SK-N-SH (cell line): ENCODE results near the gene CLEC1B. TPM values are rescaled to one million over a fixed set of nuclear protein-coding genes. Genes with fewer than 3 reads are reported as not detected.

Experiments
- CTCF ChIA-PET: fragments of 300-600, 350-600 bp; formaldehyde crosslinking; extraction: SDS; loops from one replicate; lab custom pipeline; 2021; lab: Yijun Ruan, JAX
- POLR2A ChIA-PET: fragments of 350-600 bp; sonication (Branson Sonifier 250); formaldehyde crosslinking; extraction: SDS; loops from one replicate; lab custom pipeline; 2020; ENCODE audit warnings: antibody characterized with exemption, inconsistent platforms; lab: Yijun Ruan, JAX
- DNase-seq: peaks from one replicate; pipeline ENCODE4 v3.0.0; 2012
- H2AFZ ChIP-seq: fragments of 200-600 bp; sonication (generic); 2 replicates; pipeline ENCODE4 v1.8.1; 2016; ENCODE audit warnings: antibody characterized with exemption, mild to moderate bottlenecking, low read depth
- H3F3A ChIP-seq: fragments of 200-600 bp; sonication (generic); replicated peaks from 2 replicates; pipeline ENCODE3; 2016; ENCODE audit warnings: antibody characterized with exemption, mild to moderate bottlenecking; ENCODE audit not compliant: insufficient read depth
- H3K27ac ChIP-seq, 2 experiments: fragments of 200-500 bp in 1 of 2; fragments of 200-600 bp in 1 of 2; sonication (Bioruptor generic) in 1 of 2; sonication (generic), shearing (Covaris generic) in 1 of 2; 2 replicates each; pipeline versions ENCODE4 v1.5.1 to v1.6.1; 2014 to 2016; ENCODE audit warnings: low read depth in 2 of 2, inconsistent platforms in 1 of 2, low read length in 1 of 2, mild to moderate bottlenecking in 1 of 2, mixed read lengths in 1 of 2
- H3K27me3 ChIP-seq: fragments of 200-600 bp; sonication (generic), shearing (Covaris generic); 2 replicates; pipeline ENCODE4 v1.6.1; 2016; ENCODE audit warnings: mixed run types; ENCODE audit not compliant: insufficient read depth
- H3K36me3 ChIP-seq, 2 experiments: fragments of 200-500 bp in 1 of 2; fragments of 200-600 bp in 1 of 2; sonication (Bioruptor generic) in 1 of 2; sonication (generic) in 1 of 2; replicated peaks in 1 of 2; 2 replicates each; pipeline versions ENCODE3 to v1.5.1; 2014 to 2016; ENCODE audit warnings: low read length in 1 of 2, mild to moderate bottlenecking in 1 of 2; ENCODE audit not compliant: insufficient read depth in 2 of 2, control insufficient read depth in 1 of 2
- H3K4me1 ChIP-seq, 2 experiments: fragments of 200-500 bp in 1 of 2; fragments of 200-600 bp in 1 of 2; sonication (Bioruptor generic) in 1 of 2; sonication (generic), shearing (Covaris generic) in 1 of 2; 2 replicates each; pipeline versions ENCODE4 v1.5.1 to v1.6.1; 2014 to 2016; ENCODE audit warnings: low read depth in 1 of 2, low read length in 1 of 2, mixed run types in 1 of 2; ENCODE audit not compliant: insufficient read depth in 2 of 2, control insufficient read depth in 1 of 2
- H3K4me2 ChIP-seq: fragments of 200-600 bp; sonication (generic), shearing (Covaris generic); 2 replicates; pipeline ENCODE4 v1.6.1; 2017; ENCODE audit warnings: mixed run types
- H3K4me3 ChIP-seq, 2 experiments: fragments of 200-500 bp in 1 of 2; fragments of 200-600 bp in 1 of 2; sonication (Bioruptor generic) in 1 of 2; sonication (generic), shearing (Covaris generic) in 1 of 2; 2 replicates each; pipeline versions ENCODE4 v1.5.1 to v1.8.1; 2014 to 2016; ENCODE audit warnings: low read depth in 2 of 2, inconsistent platforms in 1 of 2, low read length in 1 of 2, mild to moderate bottlenecking in 1 of 2, mixed read lengths in 1 of 2, moderate library complexity in 1 of 2
- H3K79me2 ChIP-seq: fragments of 200-600 bp; sonication (generic); 2 replicates; pipeline ENCODE4 v1.8.1; 2017; ENCODE audit warnings: mild to moderate bottlenecking; ENCODE audit not compliant: insufficient read depth
- H3K9ac ChIP-seq: fragments of 200-600 bp; sonication (generic); 2 replicates; pipeline ENCODE4 v1.6.1; 2017; ENCODE audit warnings: mixed run types
- H3K9me2 ChIP-seq: fragments of 200-600 bp; sonication (generic); 2 replicates; pipeline ENCODE4 v1.6.1; 2017; ENCODE audit warnings: mixed run types
- H3K9me3 ChIP-seq: fragments of 200-600 bp; sonication (generic); 2 replicates; pipeline ENCODE4 v1.6.1; 2017; ENCODE audit warnings: mixed run types, mild to moderate bottlenecking, moderate library complexity
- H4K20me1 ChIP-seq: fragments of 200-600 bp; sonication (generic); 2 replicates; pipeline ENCODE4 v1.6.1; 2017; ENCODE audit warnings: mild to moderate bottlenecking, mixed run types; ENCODE audit not compliant: insufficient read depth
- ELF1 ChIP-seq: IDR thresholded peaks from 2 replicates; pipeline ENCODE4 v1.4.0; 2012
- FOSL2 ChIP-seq: IDR thresholded peaks from 2 replicates; pipeline ENCODE4 v1.4.0; 2012; ENCODE audit warnings: low read depth, mild to moderate bottlenecking, moderate library complexity, borderline replicate concordance
- FOXJ3 ChIP-seq: sonication (generic); formaldehyde crosslinking; IDR thresholded peaks from 2 replicates; pipeline ENCODE4 v1.5.1; 2020; ENCODE audit warnings: mild to moderate bottlenecking, missing genetic modification reagents
- FOXM1 ChIP-seq: IDR thresholded peaks from 2 replicates; pipeline ENCODE4 v1.4.0; 2012; ENCODE audit warnings: low read depth, mild to moderate bottlenecking
- JUND ChIP-seq: IDR thresholded peaks from 2 replicates; pipeline ENCODE4 v1.4.0; 2012
- PBX3 ChIP-seq: IDR thresholded peaks from 2 replicates; pipeline ENCODE4; 2012
- RAD21 ChIP-seq: IDR thresholded peaks from 2 replicates; pipeline ENCODE4 v1.6.1; 2012; ENCODE audit warnings: mild to moderate bottlenecking, low read length
- RFX5 ChIP-seq: IDR thresholded peaks from 2 replicates; pipeline ENCODE4 v1.6.1; 2012; ENCODE audit warnings: mild to moderate bottlenecking, improper control_type of control experiment, low read length
- RXRA ChIP-seq: IDR thresholded peaks from 2 replicates; pipeline ENCODE4 v1.4.0; 2012; ENCODE audit warnings: low read depth, mild to moderate bottlenecking, borderline replicate concordance
- SIN3A ChIP-seq: IDR thresholded peaks from 2 replicates; pipeline ENCODE4 v1.6.1; 2012; ENCODE audit warnings: low read depth, mild to moderate bottlenecking, low read length, moderate library complexity, borderline replicate concordance
- TAF1 ChIP-seq: IDR thresholded peaks from 2 replicates; pipeline ENCODE4 v1.6.1; 2012; ENCODE audit warnings: low read depth, mild to moderate bottlenecking, low read length, moderate library complexity, borderline replicate concordance
- TEAD4 ChIP-seq: IDR thresholded peaks from 2 replicates; pipeline ENCODE4 v1.4.0; 2012; ENCODE audit warnings: mild to moderate bottlenecking, borderline replicate concordance; ENCODE audit not compliant: insufficient read depth
- WGBS: methylation state at CpG from one replicate; pipeline ENCODE4 v1.1.6; 2017; ENCODE audit warnings: low lambda C conversion rate; 5-methylcytosine and 5-hydroxymethylcytosine counted together
- polyA plus RNA-seq, 3 experiments: library from polyadenylated mRNA; depleted of rRNA; stranded (reverse); fragments of >200 nt; gene quantifications; 2 replicates each; pipeline ENCODE4 v1.2.3, GENCODE V29; 2012

CLEC1B gene
- polyA plus RNA-seq, 1 of the 3 experiments (the other 2 are of a cell fraction), result not detected

DNA sequence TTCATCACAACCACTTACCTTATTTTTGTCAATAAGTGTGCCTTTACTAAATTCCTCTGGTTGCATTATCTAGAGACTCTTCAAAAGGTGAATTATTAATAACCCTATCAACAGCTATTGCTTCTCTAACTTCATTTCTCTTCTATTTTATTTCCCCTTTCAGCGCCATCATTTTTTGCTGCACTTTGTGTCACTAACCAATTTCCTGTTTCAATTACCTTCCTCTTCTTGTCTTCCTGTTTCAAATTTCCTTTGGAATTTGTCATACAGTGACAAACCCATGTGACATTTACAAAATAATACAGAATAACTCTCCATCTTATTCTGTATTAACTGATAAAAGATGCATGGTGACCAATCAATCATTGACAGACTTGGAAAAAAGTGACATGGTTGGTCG, 54.5 kb downstream of the CLEC1B start:
- no peaks in the 10 kb centered on the region for H3K9me3 ChIP-seq
- H3K79me2 ChIP-seq, result no peaks in the 10 kb centered on the region
- H3K9ac ChIP-seq, result no peak overlapping the region
- H4K20me1 ChIP-seq, result no peaks in the 10 kb centered on the region
- H3K36me3 ChIP-seq, result no peaks in the 10 kb centered on the region
- H3K27ac ChIP-seq, result no peak overlapping the region
- CTCF ChIA-PET, result no interaction called here
- H3K4me3 ChIP-seq, result no peak overlapping the region
- H3K4me1 ChIP-seq, result no peaks in the 10 kb centered on the region
- POLR2A ChIA-PET, result no interaction called here
- no peaks in the 10 kb centered on the region for H3F3A ChIP-seq
- H3K9me2 ChIP-seq, result no peaks in the 10 kb centered on the region
- H3K27me3 ChIP-seq, result peaks cover 9% of the 10 kb centered on the region; the same call in 1 of the 2 replicates
- WGBS, result 3% methylated on average over 2 of the region's 2 CpGs
- H2AFZ ChIP-seq, result no peak overlapping the region
- H3K4me2 ChIP-seq, result no peak overlapping the region
- DNase-seq, result no peak
- no peak for TF ChIP-seq PBX3

DNA sequence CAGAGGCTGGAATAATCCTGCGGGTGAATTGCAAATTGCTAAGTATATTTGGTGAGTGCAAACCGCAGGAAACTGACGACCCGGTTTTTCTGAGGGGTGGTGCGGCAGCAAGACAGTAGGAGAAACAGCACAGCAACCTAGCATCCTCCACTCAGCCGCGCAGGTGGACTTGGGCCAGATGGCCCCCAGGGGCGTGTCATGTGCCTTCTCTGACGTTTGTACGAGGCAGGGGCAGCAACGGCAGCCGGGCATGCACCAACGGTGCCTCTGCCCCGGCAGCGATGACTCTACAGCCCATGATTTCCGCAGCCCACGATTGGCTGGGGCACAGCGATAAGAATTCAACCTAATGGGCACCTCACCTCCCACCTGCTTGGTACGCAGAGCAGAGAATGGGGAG, 55.7 kb downstream of the CLEC1B start:
- TF ChIP-seq TAF1 (no peak), ELF1 (no peak), RAD21 (no peak), FOSL2 (no peak), TEAD4 (no peak), JUND (no peak), RFX5 (no peak), FOXM1 (no peak), RXRA (no peak), SIN3A (no peak), FOXJ3 (CRISPR knock-in tag) (no peak)
- no peak for DNase-seq
- no peak overlapping the region for H3K9ac ChIP-seq
- H3K79me2 ChIP-seq, result no peaks in the 10 kb centered on the region
- peaks cover 9% of the 10 kb centered on the region; the same call in 1 of the 2 replicates for H3K27me3 ChIP-seq
- no peaks in the 10 kb centered on the region for H3K36me3 ChIP-seq
- no peaks in the 10 kb centered on the region for H3K9me3 ChIP-seq
- H2AFZ ChIP-seq, result no peak overlapping the region
- H3K4me3 ChIP-seq, result no peak overlapping the region
- 13% methylated on average over 9 of the region's 19 CpGs for WGBS
- H3F3A ChIP-seq, result no peaks in the 10 kb centered on the region
- H3K4me1 ChIP-seq, result no peaks in the 10 kb centered on the region
- no peaks in the 10 kb centered on the region for H3K9me2 ChIP-seq
- no peak overlapping the region for H3K27ac ChIP-seq
- no peaks in the 10 kb centered on the region for H4K20me1 ChIP-seq
- ChIA-PET CTCF (no interaction called here), POLR2A (no interaction called here)
- H3K4me2 ChIP-seq, result no peak overlapping the region

Other genes with a start within 250 kb of the CLEC1B start
- not detected in 2 replicates for gene CD69, start 238.2 kb downstream of the CLEC1B start, polyA plus RNA-seq (2012; rRNA removed)
- gene KLRF1, start 171.6 kb downstream of the CLEC1B start, polyA plus RNA-seq (2012; rRNA removed), result not detected in 2 replicates
- gene CLEC2B, start 129.8 kb downstream of the CLEC1B start, polyA plus RNA-seq (2012; rRNA removed), result not detected in 2 replicates
- not detected in 2 replicates for gene KLRF2, start 117.6 kb downstream of the CLEC1B start, polyA plus RNA-seq (2012; rRNA removed)
- gene CLEC2A, start 66.8 kb downstream of the CLEC1B start, polyA plus RNA-seq (2012; rRNA removed), result not detected in 2 replicates
- not detected in 2 replicates for gene CLEC12A, start 27.7 kb downstream of the CLEC1B start, polyA plus RNA-seq (2012; rRNA removed)
- not detected in 2 replicates for gene CLEC12B, start 11.5 kb upstream of the CLEC1B start, polyA plus RNA-seq (2012; rRNA removed)
- gene CLEC9A, start 31.6 kb upstream of the CLEC1B start, polyA plus RNA-seq (2012; rRNA removed), result not detected in 2 replicates
- gene CLEC1A, start 99.9 kb upstream of the CLEC1B start, polyA plus RNA-seq (2012; rRNA removed), result not detected in 2 replicates
- not detected in 2 replicates for gene CLEC7A, start 131.1 kb upstream of the CLEC1B start, polyA plus RNA-seq (2012; rRNA removed)
- not detected in 2 replicates for gene OLR1, start 173.0 kb upstream of the CLEC1B start, polyA plus RNA-seq (2012; rRNA removed)
- not detected in 2 replicates for gene TMEM52B, start 179.9 kb upstream of the CLEC1B start, polyA plus RNA-seq (2012; rRNA removed)
- gene GABARAPL1, start 213.8 kb upstream of the CLEC1B start, polyA plus RNA-seq (2012; rRNA removed), result 9.2 and 14.3 TPM in 2 replicates